IMR-90 (cell line): ENCODE results near the gene ZFR. TPM values are rescaled to one million over a fixed set of nuclear protein-coding genes. Genes with fewer than 3 reads are reported as not detected.

Experiments used
- ATAC-seq: fragments of 200-7000 bp; cut with Tn5 transposase; 2 replicates; pipeline ENCODE4 v1.9.1; 2020; ENCODE audit warnings: low read depth, mild to moderate bottlenecking, moderate library complexity
- BruUV-seq: library from RNA; stranded (reverse); fragments of 400-500 nt; replicated peaks from 2 replicates; lab custom pipeline; 2021; lab: Mats Ljungman, UMichigan
- CTCF ChIA-PET: fragments of 300-600 bp; formaldehyde crosslinking; extraction: SDS; loops from one replicate; lab custom pipeline; 2021; ENCODE audit warnings: antibody characterized with exemption; lab: Yijun Ruan, JAX
- POLR2A ChIA-PET: fragments of 300-600 bp; sonication (Branson Sonifier 250); formaldehyde crosslinking; loops from one replicate; lab custom pipeline; 2022; ENCODE audit warnings: antibody characterized with exemption; ENCODE audit not compliant: unreplicated experiment; lab: Charles Lee
- DNase-seq: peaks from one replicate; pipeline ENCODE4 v3.0.0; 2013
- H2AFZ ChIP-seq: replicated peaks from 2 replicates; pipeline ENCODE3; 2013; ENCODE audit warnings: low read length, mild to moderate bottlenecking; ENCODE audit not compliant: poor library complexity
- H2AK5ac ChIP-seq: 2 replicates; pipeline ENCODE4 v1.6.1; 2013; ENCODE audit warnings: low read depth, low read length, inconsistent platforms
- H2AK9ac ChIP-seq: replicated peaks from 2 replicates; pipeline ENCODE3; 2013; ENCODE audit warnings: mild to moderate bottlenecking, low read depth, low read length, moderate library complexity; ENCODE audit not compliant: poor library complexity
- H2BK120ac ChIP-seq: 2 replicates; pipeline ENCODE4 v1.6.1; 2013; ENCODE audit warnings: low read depth, low read length, inconsistent platforms
- H2BK15ac ChIP-seq: 3 replicates; pipeline ENCODE4 v1.6.1; 2013; ENCODE audit warnings: low read depth, low read length, inconsistent platforms
- H2BK20ac ChIP-seq: 2 replicates; pipeline ENCODE4 v1.6.1; 2013; ENCODE audit warnings: low read depth, mild to moderate bottlenecking, inconsistent platforms, low read length, moderate library complexity
- H2BK5ac ChIP-seq: 2 replicates; pipeline ENCODE4 v1.6.1; 2013; ENCODE audit warnings: mild to moderate bottlenecking, low read depth, low read length, inconsistent platforms; ENCODE audit not compliant: poor library complexity, severe bottlenecking
- H3K14ac ChIP-seq: replicated peaks from 2 replicates; pipeline ENCODE4 v1.6.1; 2013; ENCODE audit warnings: low read depth, low read length, inconsistent platforms
- H3K18ac ChIP-seq: 2 replicates; pipeline ENCODE4 v1.6.1; 2013; ENCODE audit warnings: low read depth, low read length, control low read depth
- H3K23ac ChIP-seq: 2 replicates; pipeline ENCODE4 v1.6.1; 2013; ENCODE audit warnings: low read depth, low read length, inconsistent platforms
- H3K27ac ChIP-seq: 2 replicates; pipeline ENCODE4 v1.5.1; 2013; ENCODE audit warnings: mild to moderate bottlenecking, control low read depth, low read length; ENCODE audit not compliant: insufficient read depth
- H3K27me3 ChIP-seq: 2 replicates; pipeline ENCODE4 v1.6.1; 2013; ENCODE audit warnings: low read length; ENCODE audit not compliant: control insufficient read depth, insufficient read depth
- H3K36me3 ChIP-seq: 2 replicates; pipeline ENCODE4 v1.6.1; 2013; ENCODE audit warnings: low read length, mixed read lengths; ENCODE audit not compliant: control insufficient read depth, insufficient read depth
- H3K4ac ChIP-seq: 2 replicates; pipeline ENCODE4 v1.6.1; 2013; ENCODE audit warnings: low read depth, low read length, inconsistent platforms
- H3K4me1 ChIP-seq: 2 replicates; pipeline ENCODE4 v1.6.1; 2013; ENCODE audit warnings: low read length, mixed read lengths; ENCODE audit not compliant: control insufficient read depth, insufficient read depth
- H3K4me2 ChIP-seq: 2 replicates; pipeline ENCODE4 v1.6.1; 2013; ENCODE audit warnings: low read depth, mild to moderate bottlenecking, control low read depth, low read length, moderate library complexity
- H3K4me3 ChIP-seq: 2 replicates; pipeline ENCODE4 v1.5.1; 2013; ENCODE audit warnings: low read depth, mild to moderate bottlenecking, control low read depth, low read length, moderate library complexity; ENCODE audit not compliant: insufficient read depth
- H3K56ac ChIP-seq: 2 replicates; pipeline ENCODE4 v1.6.1; 2013; ENCODE audit warnings: low read length, inconsistent platforms; ENCODE audit not compliant: insufficient read depth; ENCODE audit errors: extremely low read depth
- H3K79me1 ChIP-seq, 2 experiments: 2 replicates each; pipeline ENCODE4 v1.6.1; 2013; ENCODE audit warnings: low read length in 2 of 2, inconsistent platforms in 1 of 2, low read depth in 1 of 2
- H3K9ac ChIP-seq: 2 replicates; pipeline ENCODE4 v1.6.1; 2013; ENCODE audit warnings: low read depth, low read length, control low read depth
- H3K9me1 ChIP-seq: 2 replicates; pipeline ENCODE4 v1.6.1; 2013; ENCODE audit warnings: low read length, inconsistent platforms; ENCODE audit not compliant: insufficient read depth
- H3K9me3 ChIP-seq: 2 replicates; pipeline ENCODE4 v1.6.1; 2013; ENCODE audit warnings: low read length; ENCODE audit not compliant: control insufficient read depth, insufficient read depth
- H4K20me1 ChIP-seq: 2 replicates; pipeline ENCODE4 v1.6.1; 2013; ENCODE audit warnings: low read length, inconsistent platforms; ENCODE audit not compliant: insufficient read depth
- H4K5ac ChIP-seq: 2 replicates; pipeline ENCODE4 v1.6.1; 2013; ENCODE audit warnings: mild to moderate bottlenecking, low read depth, low read length, control low read depth
- H4K8ac ChIP-seq, 2 experiments: 2 replicates each; pipeline ENCODE4 v1.6.1; 2013; ENCODE audit warnings: low read depth in 2 of 2, low read length in 2 of 2, control low read depth in 1 of 2, inconsistent platforms in 1 of 2
- H4K91ac ChIP-seq: 2 replicates; pipeline ENCODE4 v1.6.1; 2013; ENCODE audit warnings: low read depth, low read length, inconsistent platforms; ENCODE audit not compliant: insufficient read depth
- BHLHE40 ChIP-seq: fragments of 150-350 bp; IDR thresholded peaks from 2 replicates; pipeline ENCODE4 v1.6.1; 2016; ENCODE audit warnings: mild to moderate bottlenecking, low read depth, low read length
- CEBPB ChIP-seq: IDR thresholded peaks from 2 replicates; pipeline ENCODE4 v1.6.1; 2012; ENCODE audit warnings: low read depth, low read length, improper control_type of control experiment
- CHD1 ChIP-seq: IDR thresholded peaks from 2 replicates; pipeline ENCODE4 v1.6.1; 2012; ENCODE audit warnings: low read depth, low read length, improper control_type of control experiment
- FOS ChIP-seq: fragments of 150-350 bp; IDR thresholded peaks from 2 replicates; pipeline ENCODE4 v1.6.1; 2016; ENCODE audit warnings: low read depth, low read length
- MAFK ChIP-seq: IDR thresholded peaks from 2 replicates; pipeline ENCODE4 v1.6.1; 2012; ENCODE audit warnings: low read depth, low read length, improper control_type of control experiment
- MAZ ChIP-seq: IDR thresholded peaks from 2 replicates; pipeline ENCODE4 v1.6.1; 2012; ENCODE audit warnings: low read depth, mild to moderate bottlenecking, low read length, improper control_type of control experiment, moderate library complexity, borderline replicate concordance
- MXI1 ChIP-seq: IDR thresholded peaks from 2 replicates; pipeline ENCODE4 v1.6.1; 2012; ENCODE audit warnings: low read depth, mild to moderate bottlenecking, low read length, moderate library complexity, borderline replicate concordance
- NFE2L2 ChIP-seq: fragments of 150-350 bp; IDR thresholded peaks from 2 replicates; pipeline ENCODE4 v1.6.1; 2016; ENCODE audit warnings: low read depth, mild to moderate bottlenecking, low read length
- POLR2A ChIP-seq: IDR thresholded peaks from 2 replicates; pipeline ENCODE4 v1.6.1; 2012; ENCODE audit warnings: mild to moderate bottlenecking, low read depth, low read length
- RAD21 ChIP-seq: IDR thresholded peaks from 2 replicates; pipeline ENCODE4 v1.6.1; 2012; ENCODE audit warnings: low read length, improper control_type of control experiment
- RCOR1 ChIP-seq: IDR thresholded peaks from 2 replicates; pipeline ENCODE4 v1.6.1; 2012; ENCODE audit warnings: mild to moderate bottlenecking, low read length, improper control_type of control experiment; ENCODE audit not compliant: insufficient replicate concordance
- RFX5 ChIP-seq: IDR thresholded peaks from 2 replicates; pipeline ENCODE4 v1.8.0; 2012; ENCODE audit warnings: low read depth, mild to moderate bottlenecking, low read length, moderate library complexity
- SMC3 ChIP-seq: fragments of 150-350 bp; IDR thresholded peaks from 2 replicates; pipeline ENCODE4 v1.6.1; 2016; ENCODE audit warnings: low read depth, mild to moderate bottlenecking, antibody characterized with exemption, low read length, moderate library complexity
- WGBS, 2 experiments: methylation state at CpG; one replicate each; pipeline versions ENCODE4 v1.1.5 to v1.1.7; 2013; ENCODE audit warnings: missing lambda C conversion rate in 2 of 2; ENCODE audit not compliant: insufficient read length in 1 of 2; ENCODE audit errors: extremely low coverage in 2 of 2; 5-methylcytosine and 5-hydroxymethylcytosine counted together
- dilution Hi-C: fragments of 300-500 bp; cut with HindIII; formaldehyde crosslinking; loops from one replicate; pipeline ENCODE4 v1.14.3; 2018; ENCODE audit warnings: low sequenced_read_pairs; ENCODE audit not compliant: unreplicated experiment
- in situ Hi-C: fragments of 300-500 bp; cut with MboI; formaldehyde crosslinking; loops from 3 replicates; pipeline ENCODE4 v1.14.3; 2019; ENCODE audit warnings: low sequenced_read_pairs, inconsistent platforms, mixed read lengths
- intact Hi-C: fragments of 100-400 bp; cut with micrococcal nuclease; formaldehyde crosslinking; loops from 2 replicates; pipeline ENCODE4 v1.10.0; 2022
- polyA plus RNA-seq, 3 experiments: library from polyadenylated mRNA; depleted of rRNA; stranded (reverse); fragments of >200 nt; gene quantifications; 2 replicates each; pipeline ENCODE4 v1.2.3, GENCODE V29; 2012; ENCODE audit warnings: low replicate concordance in 1 of 3
- total RNA-seq: library from RNA; depleted of rRNA; stranded (reverse); fragments of >200 nt; gene quantifications from 2 replicates; pipeline ENCODE4 v1.2.3, GENCODE V29; 2012
- TF ChIP-seq, protein P1 (sequence below): conservative IDR thresholded peaks from 2 replicates; pipeline ENCODE4 v1.5.1; 2012; ENCODE audit warnings: mild to moderate bottlenecking, low read depth, low read length, improper control_type of control experiment
- TF ChIP-seq, protein P2 (sequence below): fragments of 150-350 bp; IDR thresholded peaks from 2 replicates; pipeline ENCODE4 v1.6.1; 2016; ENCODE audit warnings: low read depth, mild to moderate bottlenecking, low read length, moderate library complexity, borderline replicate concordance
- TF ChIP-seq, protein P3 (sequence below): fragments of 150-350 bp; IDR thresholded peaks from 2 replicates; pipeline ENCODE4 v1.6.1; 2017; ENCODE audit warnings: mild to moderate bottlenecking, antibody characterized with exemption, low read length, low read depth

The ZFR gene
- total and polyA plus RNA-seq, 2 of the 4 experiments (the other 2 are of a cell fraction) = 30.4 to 81.4 TPM

DNA sequence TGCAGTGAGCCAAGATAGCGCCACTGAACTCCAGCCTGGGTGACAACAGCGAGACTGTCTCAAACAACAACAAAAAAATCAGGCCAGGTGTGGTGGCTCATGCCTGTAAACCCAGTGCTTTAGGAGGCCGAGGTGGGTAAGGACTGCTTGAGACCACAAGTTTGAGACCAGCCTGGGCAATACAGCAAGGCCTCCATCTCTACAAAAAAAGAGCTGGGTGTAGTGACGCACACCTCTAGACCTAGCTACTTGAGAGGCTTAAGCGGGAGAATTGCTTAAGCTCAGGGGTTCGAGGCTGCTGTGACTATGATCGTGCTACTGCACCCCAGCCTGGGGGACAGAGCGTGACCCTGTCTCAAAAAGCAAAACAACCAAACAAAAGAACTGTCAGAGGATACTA, 91.9 kb downstream of the ZFR start:
- Histone ChIP-seq H2BK15ac (no peak overlapping the region), H4K91ac (no peak overlapping the region), H2AK5ac (no peak overlapping the region), H4K20me1 (no peaks in the 10 kb centered on the region; the same call in 1 of the 2 replicates), H4K5ac (no peak overlapping the region), H2AFZ (no peak overlapping the region), H4K8ac (no peak overlapping the region), H3K36me3 (peaks cover 9% of the 10 kb centered on the region), H3K9ac (no peak overlapping the region), H3K4me3 (no peak overlapping the region), H3K4me1 (no peaks in the 10 kb centered on the region), H3K4ac (no peak overlapping the region), H3K9me1 (no peaks in the 10 kb centered on the region), H3K18ac (no peak overlapping the region), H3K56ac (no peak overlapping the region), H2BK20ac (no peak overlapping the region), H3K4me2 (no peak overlapping the region), H2BK5ac (no peak overlapping the region), H3K27ac (no peak overlapping the region), H3K9me3 (no peaks in the 10 kb centered on the region), H2AK9ac (no peak overlapping the region), H2BK120ac (no peak overlapping the region), H3K79me1 (peaks cover 0 to 3% of the 10 kb centered on the region in 2 experiments; a peak in 1 of 4 replicates), H3K27me3 (no peaks in the 10 kb centered on the region), H3K23ac (no peak overlapping the region), H3K14ac (no peak overlapping the region)
- ChIA-PET CTCF (no interaction called here), POLR2A (no interaction called here)
- ATAC-seq (no peak), DNase-seq (no peak)
- dilution Hi-C loops = no loop called here
- in situ Hi-C loops = no loop called here
- WGBS, 2 experiments = 100% methylated on average over 1 of the region's 8 CpGs; no CpG with 5 or more reads in 1 of the 2 experiments
- TF ChIP-seq, protein P1, sequence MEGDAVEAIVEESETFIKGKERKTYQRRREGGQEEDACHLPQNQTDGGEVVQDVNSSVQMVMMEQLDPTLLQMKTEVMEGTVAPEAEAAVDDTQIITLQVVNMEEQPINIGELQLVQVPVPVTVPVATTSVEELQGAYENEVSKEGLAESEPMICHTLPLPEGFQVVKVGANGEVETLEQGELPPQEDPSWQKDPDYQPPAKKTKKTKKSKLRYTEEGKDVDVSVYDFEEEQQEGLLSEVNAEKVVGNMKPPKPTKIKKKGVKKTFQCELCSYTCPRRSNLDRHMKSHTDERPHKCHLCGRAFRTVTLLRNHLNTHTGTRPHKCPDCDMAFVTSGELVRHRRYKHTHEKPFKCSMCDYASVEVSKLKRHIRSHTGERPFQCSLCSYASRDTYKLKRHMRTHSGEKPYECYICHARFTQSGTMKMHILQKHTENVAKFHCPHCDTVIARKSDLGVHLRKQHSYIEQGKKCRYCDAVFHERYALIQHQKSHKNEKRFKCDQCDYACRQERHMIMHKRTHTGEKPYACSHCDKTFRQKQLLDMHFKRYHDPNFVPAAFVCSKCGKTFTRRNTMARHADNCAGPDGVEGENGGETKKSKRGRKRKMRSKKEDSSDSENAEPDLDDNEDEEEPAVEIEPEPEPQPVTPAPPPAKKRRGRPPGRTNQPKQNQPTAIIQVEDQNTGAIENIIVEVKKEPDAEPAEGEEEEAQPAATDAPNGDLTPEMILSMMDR = no peak
- no peak for TF ChIP-seq RAD21
- no peak for TF ChIP-seq SMC3
- no peak for TF ChIP-seq MAZ
- no peak for TF ChIP-seq FOS
- no peak for TF ChIP-seq NFE2L2
- TF ChIP-seq BHLHE40 = no peak
- TF ChIP-seq MXI1 = no peak
- TF ChIP-seq, protein P2, sequence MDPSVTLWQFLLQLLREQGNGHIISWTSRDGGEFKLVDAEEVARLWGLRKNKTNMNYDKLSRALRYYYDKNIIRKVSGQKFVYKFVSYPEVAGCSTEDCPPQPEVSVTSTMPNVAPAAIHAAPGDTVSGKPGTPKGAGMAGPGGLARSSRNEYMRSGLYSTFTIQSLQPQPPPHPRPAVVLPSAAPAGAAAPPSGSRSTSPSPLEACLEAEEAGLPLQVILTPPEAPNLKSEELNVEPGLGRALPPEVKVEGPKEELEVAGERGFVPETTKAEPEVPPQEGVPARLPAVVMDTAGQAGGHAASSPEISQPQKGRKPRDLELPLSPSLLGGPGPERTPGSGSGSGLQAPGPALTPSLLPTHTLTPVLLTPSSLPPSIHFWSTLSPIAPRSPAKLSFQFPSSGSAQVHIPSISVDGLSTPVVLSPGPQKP = no peak
- TF ChIP-seq, protein P3, sequence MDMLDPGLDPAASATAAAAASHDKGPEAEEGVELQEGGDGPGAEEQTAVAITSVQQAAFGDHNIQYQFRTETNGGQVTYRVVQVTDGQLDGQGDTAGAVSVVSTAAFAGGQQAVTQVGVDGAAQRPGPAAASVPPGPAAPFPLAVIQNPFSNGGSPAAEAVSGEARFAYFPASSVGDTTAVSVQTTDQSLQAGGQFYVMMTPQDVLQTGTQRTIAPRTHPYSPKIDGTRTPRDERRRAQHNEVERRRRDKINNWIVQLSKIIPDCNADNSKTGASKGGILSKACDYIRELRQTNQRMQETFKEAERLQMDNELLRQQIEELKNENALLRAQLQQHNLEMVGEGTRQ = no peak
- no peak for TF ChIP-seq CHD1
- no peak for TF ChIP-seq RFX5
- no peak for TF ChIP-seq POLR2A
- TF ChIP-seq RCOR1 = no peak
- TF ChIP-seq CEBPB = no peak
- TF ChIP-seq MAFK = no peak
- intact Hi-C loops = no loop called here
- BruUV-seq = no TSS peak
